HepG2 (cell line): ENCODE measurements around the gene GRK5. TPM values are rescaled to one million over a fixed set of nuclear protein-coding genes. Genes with fewer than 3 reads are reported as not detected.

Experiments
- CEBPG ChIP-seq: IDR thresholded peaks from 2 replicates; pipeline ENCODE4 v1.6.1; 2016
- EP300 ChIP-seq, 3 experiments: sonication (generic) in 1 of 3; formaldehyde crosslinking in 1 of 3; IDR thresholded peaks; 2 replicates each; pipeline versions ENCODE4 v1.5.1 to v1.6.1; 2011 to 2020; ENCODE audit warnings: low read depth in 2 of 3, low read length in 2 of 3, borderline replicate concordance in 1 of 3, improper control_type of control experiment in 1 of 3, mild to moderate bottlenecking in 1 of 3, missing genetic modification reagents in 1 of 3, moderate library complexity in 1 of 3
- ERF ChIP-seq: IDR thresholded peaks from 2 replicates; pipeline ENCODE4 v1.6.1; 2018; ENCODE audit warnings: missing biosample characterization, missing genetic modification reagents
- ETV5 ChIP-seq: IDR thresholded peaks from 2 replicates; pipeline ENCODE4 v1.6.1; 2018; ENCODE audit warnings: missing biosample characterization, missing genetic modification reagents, inconsistent platforms, borderline replicate concordance
- FOSL2 ChIP-seq: sonication (generic); formaldehyde crosslinking; IDR thresholded peaks from 2 replicates; pipeline ENCODE4 v1.4.0; 2020; ENCODE audit warnings: missing genetic modification reagents
- GATA4 ChIP-seq: sonication (generic); IDR thresholded peaks from 2 replicates; pipeline ENCODE4 v1.6.1; 2016; ENCODE audit warnings: antibody characterized with exemption, low read depth, borderline replicate concordance
- HNF4A ChIP-seq: sonication (generic); formaldehyde crosslinking; IDR thresholded peaks from 2 replicates; pipeline ENCODE4 v1.4.0; 2020; ENCODE audit warnings: missing genetic modification reagents
- HOXD1 ChIP-seq: sonication (generic); formaldehyde crosslinking; IDR thresholded peaks from 2 replicates; pipeline ENCODE4 v1.5.0; 2020; ENCODE audit warnings: missing genetic modification reagents
- IKZF5 ChIP-seq: IDR thresholded peaks from 2 replicates; pipeline ENCODE4 v1.6.1; 2018; ENCODE audit warnings: missing genetic modification reagents, mild to moderate bottlenecking, missing compliant biosample characterization
- KMT2B ChIP-seq: IDR thresholded peaks from 2 replicates; pipeline ENCODE4 v1.6.1; 2016; ENCODE audit warnings: missing genetic modification reagents, missing compliant biosample characterization
- MAZ ChIP-seq, 2 experiments: sonication (generic) in 1 of 2; formaldehyde crosslinking in 1 of 2; IDR thresholded peaks; 2 replicates each; pipeline versions ENCODE4 v1.5.0 to v1.6.1; 2012 to 2020; ENCODE audit warnings: low read depth in 2 of 2, mild to moderate bottlenecking in 2 of 2, borderline replicate concordance in 1 of 2, improper control_type of control experiment in 1 of 2, low read length in 1 of 2, missing genetic modification reagents in 1 of 2, moderate library complexity in 1 of 2
- MIXL1 ChIP-seq: IDR thresholded peaks from 2 replicates; pipeline ENCODE4 v1.6.1; 2016
- MLLT10 ChIP-seq: sonication (generic); formaldehyde crosslinking; IDR thresholded peaks from 2 replicates; pipeline ENCODE4 v1.4.0; 2020; ENCODE audit warnings: missing genetic modification reagents
- NCOA2 ChIP-seq: sonication (generic); formaldehyde crosslinking; IDR thresholded peaks from 2 replicates; pipeline ENCODE4 v1.8.0; 2022; ENCODE audit warnings: inconsistent platforms
- NCOR1 ChIP-seq: fragments of 200-600 bp; sonication (generic); IDR thresholded peaks from 2 replicates; pipeline ENCODE4 v1.7.0; 2017; ENCODE audit warnings: antibody characterized with exemption, low read length, borderline replicate concordance
- NFKBIZ ChIP-seq: IDR thresholded peaks from 2 replicates; pipeline ENCODE4 v1.6.1; 2018; ENCODE audit warnings: missing genetic modification reagents, missing compliant biosample characterization
- PAF1 ChIP-seq: IDR thresholded peaks from 2 replicates; pipeline ENCODE4 v1.6.1; 2016; ENCODE audit warnings: missing genetic modification reagents, missing compliant biosample characterization
- SIX1 ChIP-seq: sonication (generic); formaldehyde crosslinking; IDR thresholded peaks from 2 replicates; pipeline ENCODE4 v1.4.0; 2020; ENCODE audit warnings: missing genetic modification reagents, borderline replicate concordance
- ZBTB38 ChIP-seq: sonication (generic); formaldehyde crosslinking; IDR thresholded peaks from 2 replicates; pipeline ENCODE4 v1.5.1; 2020; ENCODE audit warnings: mild to moderate bottlenecking, missing genetic modification reagents
- ZMAT5 ChIP-seq: sonication (generic); formaldehyde crosslinking; IDR thresholded peaks from 2 replicates; pipeline ENCODE4 v1.5.0; 2020; ENCODE audit warnings: mild to moderate bottlenecking, low read depth, missing genetic modification reagents, borderline replicate concordance
- polyA plus RNA-seq, 8 experiments: library from polyadenylated mRNA; depleted of rRNA in 3 of 8; stranded (reverse) in 7 of 8; unstranded in 1 of 8; fragments of >200 nt; fragmentation: Illumina TruSeq in 4 of 8; extraction: Trizol in 4 of 8; gene quantifications; 2 replicates each; pipeline versions ENCODE4 v1.2.1 to v1.2.3, GENCODE V29; 2011 to 2016; ENCODE audit warnings: low read depth in 4 of 8, missing spikeins in 1 of 8, mixed read lengths in 1 of 8; ENCODE audit not compliant: insufficient read depth in 1 of 8
- total RNA-seq, 5 experiments: library from RNA; depleted of rRNA; stranded (reverse); fragments of >200 nt; fragmentation: Illumina TruSeq; extraction: Trizol; gene quantifications; 2 replicates each; pipeline ENCODE4 v1.2.3, GENCODE V29; 2016; ENCODE audit warnings: low read depth in 1 of 5
- TF ChIP-seq, protein P1 (sequence below): sonication (generic); formaldehyde crosslinking; IDR thresholded peaks from 2 replicates; pipeline ENCODE4 v1.5.0; 2020; ENCODE audit warnings: mild to moderate bottlenecking, missing genetic modification reagents, borderline replicate concordance
- TF ChIP-seq, protein P2 (sequence below): sonication (generic); formaldehyde crosslinking; IDR thresholded peaks from 2 replicates; pipeline ENCODE4 v1.5.0; 2020; ENCODE audit warnings: mild to moderate bottlenecking, missing genetic modification reagents, moderate library complexity

Gene GRK5
- total and polyA plus RNA-seq, 2 of the 13 experiments (the other 11 are each of a cell fraction or from before 2014, with no cell fraction given) = 10.4 to 12.6 TPM

DNA sequence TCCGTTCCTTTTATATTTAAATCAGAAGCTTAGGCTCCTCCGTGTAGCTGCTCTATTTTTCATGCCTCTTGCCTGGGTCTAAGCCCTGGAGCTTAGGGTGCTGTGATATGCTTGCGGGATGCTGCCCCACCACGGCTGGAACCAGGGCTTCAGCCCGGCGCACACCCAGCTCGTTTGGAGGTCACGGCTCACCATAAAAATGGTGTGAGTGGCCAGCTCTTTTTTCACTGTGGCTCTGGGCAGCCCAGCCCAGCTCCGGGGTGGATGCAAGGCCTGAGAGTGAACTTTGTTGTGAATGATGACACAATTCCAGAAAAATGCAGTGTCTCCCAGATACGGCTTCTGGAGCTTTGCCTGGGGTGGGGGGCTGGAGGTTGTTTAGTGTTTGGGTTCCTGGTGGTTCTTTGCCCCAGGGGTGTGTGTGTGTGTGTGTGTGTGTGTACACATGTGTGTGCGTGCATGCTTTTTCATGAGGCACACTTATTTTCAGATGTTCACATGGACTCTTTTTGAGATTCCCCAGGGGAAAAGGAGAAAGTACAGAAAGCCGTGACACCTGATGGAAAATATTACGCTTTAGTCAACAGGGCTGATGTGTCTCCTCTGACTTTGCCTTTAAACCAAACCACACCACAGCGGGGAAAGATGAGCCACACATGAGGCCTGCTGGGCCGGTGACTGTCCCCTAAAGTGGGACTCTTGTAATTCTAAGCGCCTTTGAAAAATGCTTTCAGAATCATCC lies 46.2 kb downstream of the GRK5 start (continued):
- TF ChIP-seq, protein P1, sequence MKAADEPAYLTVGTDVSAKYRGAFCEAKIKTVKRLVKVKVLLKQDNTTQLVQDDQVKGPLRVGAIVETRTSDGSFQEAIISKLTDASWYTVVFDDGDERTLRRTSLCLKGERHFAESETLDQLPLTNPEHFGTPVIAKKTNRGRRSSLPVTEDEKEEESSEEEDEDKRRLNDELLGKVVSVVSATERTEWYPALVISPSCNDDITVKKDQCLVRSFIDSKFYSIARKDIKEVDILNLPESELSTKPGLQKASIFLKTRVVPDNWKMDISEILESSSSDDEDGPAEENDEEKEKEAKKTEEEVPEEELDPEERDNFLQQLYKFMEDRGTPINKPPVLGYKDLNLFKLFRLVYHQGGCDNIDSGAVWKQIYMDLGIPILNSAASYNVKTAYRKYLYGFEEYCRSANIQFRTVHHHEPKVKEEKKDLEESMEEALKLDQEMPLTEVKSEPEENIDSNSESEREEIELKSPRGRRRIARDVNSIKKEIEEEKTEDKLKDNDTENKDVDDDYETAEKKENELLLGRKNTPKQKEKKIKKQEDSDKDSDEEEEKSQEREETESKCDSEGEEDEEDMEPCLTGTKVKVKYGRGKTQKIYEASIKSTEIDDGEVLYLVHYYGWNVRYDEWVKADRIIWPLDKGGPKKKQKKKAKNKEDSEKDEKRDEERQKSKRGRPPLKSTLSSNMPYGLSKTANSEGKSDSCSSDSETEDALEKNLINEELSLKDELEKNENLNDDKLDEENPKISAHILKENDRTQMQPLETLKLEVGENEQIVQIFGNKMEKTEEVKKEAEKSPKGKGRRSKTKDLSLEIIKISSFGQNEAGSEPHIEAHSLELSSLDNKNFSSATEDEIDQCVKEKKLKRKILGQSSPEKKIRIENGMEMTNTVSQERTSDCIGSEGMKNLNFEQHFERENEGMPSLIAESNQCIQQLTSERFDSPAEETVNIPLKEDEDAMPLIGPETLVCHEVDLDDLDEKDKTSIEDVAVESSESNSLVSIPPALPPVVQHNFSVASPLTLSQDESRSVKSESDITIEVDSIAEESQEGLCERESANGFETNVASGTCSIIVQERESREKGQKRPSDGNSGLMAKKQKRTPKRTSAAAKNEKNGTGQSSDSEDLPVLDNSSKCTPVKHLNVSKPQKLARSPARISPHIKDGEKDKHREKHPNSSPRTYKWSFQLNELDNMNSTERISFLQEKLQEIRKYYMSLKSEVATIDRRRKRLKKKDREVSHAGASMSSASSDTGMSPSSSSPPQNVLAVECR = peak; percentile 60; the same call in 1 of the 2 replicates
- TF ChIP-seq NCOA2 (CRISPR knock-in tag) (peak; percentile 54), MIXL1 (CRISPR knock-in tag) (0 out of 2 replicates have a peak, but pooled peaks have one; percentile 36), CEBPG (CRISPR knock-in tag) (peak; percentile 49), NFKBIZ (CRISPR knock-in tag) (no peak; the same call in 1 of the 2 replicates), IKZF5 (CRISPR knock-in tag) (peak; percentile 50; the same call in 1 of the 2 replicates), EP300 (IDR thresholded peaks at IDR 0.05; ENCODE audit: low read depth in 2 of 2, low read length in 2 of 2) (no peak; a peak in 1 of 4 replicates), EP300 (CRISPR knock-in tag; IDR thresholded peaks at IDR 0.05; ENCODE audit: borderline replicate concordance) (peak; percentile 36; the same call in 1 of the 2 replicates), MLLT10 (CRISPR knock-in tag) (no peak), ZMAT5 (no peak), ERF (CRISPR knock-in tag) (0 out of 2 replicates have a peak, but pooled peaks have one; percentile 29), NCOR1 (peak; percentile 68), ETV5 (0 out of 2 replicates have a peak, but pooled peaks have one; percentile 21), HNF4A (CRISPR knock-in tag) (peak; percentile 77), GATA4 (no peak), SIX1 (CRISPR knock-in tag) (0 out of 2 replicates have a peak, but pooled peaks have one; percentile 23), PAF1 (CRISPR knock-in tag) (no peak), HOXD1 (CRISPR knock-in tag) (0 out of 2 replicates have a peak, but pooled peaks have one; percentile 7), FOSL2 (peak; percentile 92), KMT2B (CRISPR knock-in tag) (0 out of 2 replicates have a peak, but pooled peaks have one; percentile 29), MAZ (IDR thresholded peaks at IDR 0.05; ENCODE audit: borderline replicate concordance, low read depth, low read length) (0 out of 2 replicates have a peak, but pooled peaks have one; percentile 37), MAZ (CRISPR knock-in tag; IDR thresholded peaks at IDR 0.05; ENCODE audit: low read depth) (peak; percentile 34; the same call in 1 of the 2 replicates), ZBTB38 (CRISPR knock-in tag) (no peak; the same call in 1 of the 2 replicates)
- TF ChIP-seq, protein P2, sequence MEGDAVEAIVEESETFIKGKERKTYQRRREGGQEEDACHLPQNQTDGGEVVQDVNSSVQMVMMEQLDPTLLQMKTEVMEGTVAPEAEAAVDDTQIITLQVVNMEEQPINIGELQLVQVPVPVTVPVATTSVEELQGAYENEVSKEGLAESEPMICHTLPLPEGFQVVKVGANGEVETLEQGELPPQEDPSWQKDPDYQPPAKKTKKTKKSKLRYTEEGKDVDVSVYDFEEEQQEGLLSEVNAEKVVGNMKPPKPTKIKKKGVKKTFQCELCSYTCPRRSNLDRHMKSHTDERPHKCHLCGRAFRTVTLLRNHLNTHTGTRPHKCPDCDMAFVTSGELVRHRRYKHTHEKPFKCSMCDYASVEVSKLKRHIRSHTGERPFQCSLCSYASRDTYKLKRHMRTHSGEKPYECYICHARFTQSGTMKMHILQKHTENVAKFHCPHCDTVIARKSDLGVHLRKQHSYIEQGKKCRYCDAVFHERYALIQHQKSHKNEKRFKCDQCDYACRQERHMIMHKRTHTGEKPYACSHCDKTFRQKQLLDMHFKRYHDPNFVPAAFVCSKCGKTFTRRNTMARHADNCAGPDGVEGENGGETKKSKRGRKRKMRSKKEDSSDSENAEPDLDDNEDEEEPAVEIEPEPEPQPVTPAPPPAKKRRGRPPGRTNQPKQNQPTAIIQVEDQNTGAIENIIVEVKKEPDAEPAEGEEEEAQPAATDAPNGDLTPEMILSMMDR (CRISPR knock-in tag) = peak; percentile 33
